Colonic mucosa (tissue), 4 donors: ENCODE measurements around the gene TANGO2. TPM values are rescaled to one million over a fixed set of nuclear protein-coding genes. Genes with fewer than 3 reads are reported as not detected.

Experiments
- DNase-seq: peaks from one replicate; pipeline ENCODE4 v3.0.0-alpha.2; 2020
- H3K27ac ChIP-seq: fragments of 200-600 bp; one replicate; pipeline ENCODE4 v1.8.0; 2021
- H3K27me3 ChIP-seq: fragments of 200-600 bp; one replicate; pipeline ENCODE4 v1.8.0; 2021
- H3K36me3 ChIP-seq: fragments of 200-600 bp; one replicate; pipeline ENCODE4 v1.8.0; 2021
- H3K4me1 ChIP-seq: fragments of 200-600 bp; one replicate; pipeline ENCODE4 v1.8.0; 2021; ENCODE audit warnings: mild to moderate bottlenecking
- H3K4me3 ChIP-seq: fragments of 200-600 bp; one replicate; pipeline ENCODE4 v1.8.0; 2021
- H3K9ac ChIP-seq, 2 donors: one replicate each; pipeline ENCODE4 v1.7.0; 2013; ENCODE audit warnings: control low read depth in 2 of 2, low read depth in 2 of 2, low read length in 2 of 2
- H3K9me3 ChIP-seq: fragments of 200-600 bp; one replicate; pipeline ENCODE4 v1.8.0; 2021
- intact Hi-C: fragments of 100-400 bp; cut with DNase I; formaldehyde crosslinking; loops from one replicate; pipeline ENCODE4 v1.14.1; 2022
- total RNA-seq, 2 donors: library from RNA; stranded (reverse); fragmentation: NEBNext Ultra II Directional in 1 of 2; extraction: Animal tissue kit (Norgen Biotek cat#: 25700) in 1 of 2; gene quantifications; one replicate each; pipeline ENCODE4 v1.2.1, GENCODE V29; 2021
- TF ChIP-seq, protein P1 (sequence below): fragments of 200-600 bp; IDR thresholded peaks from one replicate; pipeline ENCODE4 v1.8.0; 2022; ENCODE audit warnings: antibody characterized with exemption, mild to moderate bottlenecking
- donor health status: healthy.
- donor health status: DM: no; HTN: no; CAD: no.
- donor health status: DM: no; HTN: no; CAD: no.

The TANGO2 gene
- total RNA-seq, 2 donors from 2014 or later: 22.1 to 34.1 TPM

- TF ChIP-seq, protein P1, sequence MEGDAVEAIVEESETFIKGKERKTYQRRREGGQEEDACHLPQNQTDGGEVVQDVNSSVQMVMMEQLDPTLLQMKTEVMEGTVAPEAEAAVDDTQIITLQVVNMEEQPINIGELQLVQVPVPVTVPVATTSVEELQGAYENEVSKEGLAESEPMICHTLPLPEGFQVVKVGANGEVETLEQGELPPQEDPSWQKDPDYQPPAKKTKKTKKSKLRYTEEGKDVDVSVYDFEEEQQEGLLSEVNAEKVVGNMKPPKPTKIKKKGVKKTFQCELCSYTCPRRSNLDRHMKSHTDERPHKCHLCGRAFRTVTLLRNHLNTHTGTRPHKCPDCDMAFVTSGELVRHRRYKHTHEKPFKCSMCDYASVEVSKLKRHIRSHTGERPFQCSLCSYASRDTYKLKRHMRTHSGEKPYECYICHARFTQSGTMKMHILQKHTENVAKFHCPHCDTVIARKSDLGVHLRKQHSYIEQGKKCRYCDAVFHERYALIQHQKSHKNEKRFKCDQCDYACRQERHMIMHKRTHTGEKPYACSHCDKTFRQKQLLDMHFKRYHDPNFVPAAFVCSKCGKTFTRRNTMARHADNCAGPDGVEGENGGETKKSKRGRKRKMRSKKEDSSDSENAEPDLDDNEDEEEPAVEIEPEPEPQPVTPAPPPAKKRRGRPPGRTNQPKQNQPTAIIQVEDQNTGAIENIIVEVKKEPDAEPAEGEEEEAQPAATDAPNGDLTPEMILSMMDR: no peak
- H3K9me3 ChIP-seq: no peaks in the 10 kb centered on the region
- DNase-seq: no peak
- no peaks in the 10 kb centered on the region for H3K36me3 ChIP-seq
- H3K4me1 ChIP-seq: no peaks in the 10 kb centered on the region
- no peak overlapping the region for H3K27ac ChIP-seq
- H3K27me3 ChIP-seq: no peaks in the 10 kb centered on the region
- no peak overlapping the region for H3K9ac ChIP-seq
- no peak overlapping the region for H3K4me3 ChIP-seq
- intact Hi-C loops: no loop called here
Observed at GRCh38 chr22:20011123-20011992, 9.6 kb upstream of the TANGO2 start.

GRCh38 chr22:20011993-20012740 is 8.7 kb upstream of the TANGO2 start:
- TF ChIP-seq, protein P1: no peak
- no peak overlapping the region for H3K9ac ChIP-seq
- no peaks in the 10 kb centered on the region for H3K27me3 ChIP-seq
- intact Hi-C loops: loop anchor here (2.0 kb wide), 1 partner anchor 41 kb away; no protein-coding TSS in a partner anchor
- no peaks in the 10 kb centered on the region for H3K36me3 ChIP-seq
- no peaks in the 10 kb centered on the region for H3K9me3 ChIP-seq
- no peak overlapping the region for H3K27ac ChIP-seq
- H3K4me3 ChIP-seq: no peak overlapping the region
- DNase-seq: no peak
- H3K4me1 ChIP-seq: no peaks in the 10 kb centered on the region

DNA sequence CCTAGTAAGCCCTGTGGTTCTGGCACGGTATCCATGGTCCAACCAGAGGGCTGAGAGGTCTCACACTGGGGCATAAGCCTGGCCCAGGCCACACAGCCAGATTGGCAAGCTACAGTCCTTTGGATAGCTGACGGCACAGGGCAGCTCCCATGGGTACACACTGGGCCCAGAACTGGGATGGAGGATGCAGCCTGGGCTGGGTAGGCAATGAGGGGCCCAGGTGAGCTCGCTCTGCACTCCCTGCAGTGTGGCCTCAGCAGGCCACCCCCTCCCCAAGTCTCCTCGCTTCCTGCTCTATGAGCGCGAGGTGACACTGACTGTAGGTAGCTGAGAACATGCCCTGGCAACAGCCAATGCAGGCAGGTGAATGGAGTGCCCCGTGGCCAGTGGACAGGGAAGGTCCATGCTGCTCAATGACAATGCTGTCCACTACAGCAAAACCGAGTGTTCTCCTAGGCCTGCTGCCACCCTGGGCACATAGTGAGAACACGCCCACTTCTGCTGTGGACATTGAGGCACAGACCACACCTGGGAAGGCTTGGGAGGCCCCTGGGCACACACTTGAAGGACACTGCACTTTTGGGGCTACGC is 8.1 kb upstream of the TANGO2 start:
- no peaks in the 10 kb centered on the region for H3K4me1 ChIP-seq
- H3K9ac ChIP-seq: no peak overlapping the region
- intact Hi-C loops: loop anchor here (2.0 kb wide), 1 partner anchor 42 kb away; no protein-coding TSS in a partner anchor
- no peaks in the 10 kb centered on the region for H3K27me3 ChIP-seq
- H3K4me3 ChIP-seq: no peak overlapping the region
- TF ChIP-seq, protein P1: no peak
- H3K9me3 ChIP-seq: no peaks in the 10 kb centered on the region
- no peak overlapping the region for H3K27ac ChIP-seq
- no peaks in the 10 kb centered on the region for H3K36me3 ChIP-seq
- DNase-seq: no peak

DNA sequence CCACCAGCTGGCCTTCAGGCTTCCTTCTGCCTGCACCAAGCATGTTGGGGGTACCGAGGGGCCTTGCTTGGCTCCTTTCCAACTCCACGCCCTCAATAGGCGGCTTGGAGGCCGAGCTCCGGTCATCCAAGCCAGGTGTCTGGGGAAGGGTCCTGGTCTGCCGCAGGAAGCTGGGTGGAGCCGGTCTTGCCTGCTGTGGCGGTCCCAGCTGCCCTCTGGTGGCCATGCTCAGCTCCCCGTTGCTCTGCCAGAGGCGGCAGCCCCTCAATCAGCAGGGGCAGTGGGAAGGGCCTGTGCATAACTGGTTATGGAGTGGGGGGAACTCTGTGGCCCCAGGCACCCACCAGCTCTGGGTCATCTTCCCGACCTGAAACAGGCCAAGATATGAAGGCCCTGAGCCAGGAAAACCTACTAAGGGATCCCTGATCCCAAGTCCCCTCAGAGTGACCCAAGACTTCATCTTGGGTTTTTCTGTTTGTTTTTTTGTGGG is 7.5 kb upstream of the TANGO2 start:
- DNase-seq: peak; percentile 43
- H3K9me3 ChIP-seq: no peaks in the 10 kb centered on the region
- intact Hi-C loops: loop anchor here (2.0 kb wide), 1 partner anchor 43 kb away; no protein-coding TSS in a partner anchor
- H3K27me3 ChIP-seq: no peaks in the 10 kb centered on the region
- no peak overlapping the region for H3K27ac ChIP-seq
- H3K36me3 ChIP-seq: no peaks in the 10 kb centered on the region
- no peak overlapping the region for H3K4me3 ChIP-seq
- TF ChIP-seq, protein P1: peak; percentile 48
- H3K4me1 ChIP-seq: no peaks in the 10 kb centered on the region
- H3K9ac ChIP-seq: no peak overlapping the region

DNA sequence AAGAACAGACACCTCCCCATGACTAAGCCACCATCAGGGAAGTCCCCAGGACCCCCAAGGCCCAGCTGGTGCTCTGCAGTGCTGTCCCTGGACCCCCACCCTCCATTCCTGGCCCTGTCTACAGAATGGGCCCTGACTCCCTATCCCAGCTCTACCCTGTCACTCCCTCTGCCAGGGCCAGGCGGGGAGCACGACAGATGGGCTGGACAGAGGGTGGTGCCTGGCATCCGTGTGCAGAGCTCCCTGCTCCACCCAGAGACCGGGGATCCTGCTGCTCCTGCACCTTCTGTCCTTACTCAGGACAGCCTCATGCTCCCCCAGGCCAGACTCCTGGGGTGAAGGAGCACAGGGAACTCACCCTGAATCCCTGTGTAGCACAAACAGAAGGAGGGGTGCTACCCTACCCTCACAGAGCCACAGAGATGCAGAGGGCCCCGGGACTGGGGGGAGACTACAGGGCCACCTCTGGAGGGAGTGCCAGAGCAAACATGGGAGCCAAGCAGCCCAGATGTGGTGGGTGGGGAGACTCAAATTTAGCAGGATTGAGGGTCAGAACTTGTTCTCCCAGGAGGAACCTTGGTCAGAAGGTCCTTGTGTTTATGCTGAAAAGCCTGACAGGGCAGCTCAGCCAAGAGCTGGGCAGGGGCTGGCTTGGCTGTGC is 6.3 kb upstream of the TANGO2 start:
- intact Hi-C loops: no loop called here
- no peaks in the 10 kb centered on the region for H3K36me3 ChIP-seq
- H3K27ac ChIP-seq: no peak overlapping the region
- peak; percentile 53 for DNase-seq
- H3K4me1 ChIP-seq: no peaks in the 10 kb centered on the region
- TF ChIP-seq, protein P1: no peak
- H3K27me3 ChIP-seq: no peaks in the 10 kb centered on the region
- H3K4me3 ChIP-seq: no peak overlapping the region
- no peaks in the 10 kb centered on the region for H3K9me3 ChIP-seq
- H3K9ac ChIP-seq: peak overlapping the region in 1 of 2 donors; percentile 3
